H9 (cell line): ENCODE measurements around the gene HEG1. TPM values are rescaled to one million over a fixed set of nuclear protein-coding genes. Genes with fewer than 3 reads are reported as not detected.

Source experiments
- DNase-seq: peaks from one replicate; pipeline ENCODE4 v3.0.0-alpha.2; 2017
- H2AFZ ChIP-seq: one replicate; pipeline ENCODE4 v1.6.1; 2013; ENCODE audit warnings: mild to moderate bottlenecking, low read length, control low read depth, moderate library complexity
- H2AK5ac ChIP-seq: 2 replicates; pipeline ENCODE4 v1.6.1; 2013; ENCODE audit warnings: low read length, control low read depth, mixed read lengths; ENCODE audit not compliant: insufficient read length
- H2BK120ac ChIP-seq: one replicate; pipeline ENCODE4 v1.6.1; 2013; ENCODE audit warnings: low read depth, mild to moderate bottlenecking, low read length, control low read depth, inconsistent platforms; ENCODE audit not compliant: poor library complexity, severe bottlenecking
- H2BK12ac ChIP-seq: 2 replicates; pipeline ENCODE4 v1.6.1; 2013; ENCODE audit warnings: low read length, control low read depth, mixed read lengths, low read depth; ENCODE audit not compliant: insufficient read length
- H2BK15ac ChIP-seq: 2 replicates; pipeline ENCODE4 v1.6.1; 2013; ENCODE audit warnings: low read depth, low read length, control low read depth
- H2BK20ac ChIP-seq: one replicate; pipeline ENCODE4 v1.6.1; 2013; ENCODE audit warnings: low read depth, mild to moderate bottlenecking, low read length, control low read depth, inconsistent platforms; ENCODE audit not compliant: poor library complexity, severe bottlenecking
- H2BK5ac ChIP-seq: 2 replicates; pipeline ENCODE4 v1.6.1; 2013; ENCODE audit warnings: low read length, control low read depth, mixed read lengths; ENCODE audit not compliant: insufficient read length
- H3K14ac ChIP-seq: 2 replicates; pipeline ENCODE4 v1.6.1; 2013; ENCODE audit warnings: low read length, control low read depth; ENCODE audit not compliant: insufficient read depth
- H3K18ac ChIP-seq: 2 replicates; pipeline ENCODE4 v1.6.1; 2013; ENCODE audit warnings: low read depth, mild to moderate bottlenecking, mixed read lengths, low read length, control low read depth; ENCODE audit not compliant: insufficient read length
- H3K23ac ChIP-seq: 2 replicates; pipeline ENCODE4 v1.6.1; 2013; ENCODE audit warnings: low read length, control low read depth, mixed read lengths, low read depth; ENCODE audit not compliant: insufficient read length
- H3K23me2 ChIP-seq: 2 replicates; pipeline ENCODE4 v1.6.1; 2013; ENCODE audit warnings: low read depth, mild to moderate bottlenecking, mixed read lengths, low read length, control low read depth; ENCODE audit not compliant: insufficient read length, poor library complexity, severe bottlenecking
- H3K27ac ChIP-seq: 2 replicates; pipeline ENCODE4 v1.5.1; 2013; ENCODE audit warnings: low read length, control low read depth, mixed read lengths, low read depth; ENCODE audit not compliant: insufficient read length
- H3K27me3 ChIP-seq: 2 replicates; pipeline ENCODE4 v1.6.1; 2013; ENCODE audit warnings: low read length, control low read depth, inconsistent platforms; ENCODE audit not compliant: insufficient read depth
- H3K4ac ChIP-seq: 2 replicates; pipeline ENCODE4 v1.6.1; 2013; ENCODE audit warnings: low read depth, mild to moderate bottlenecking, control low read depth, inconsistent platforms, low read length, moderate library complexity
- H3K4me1 ChIP-seq: 2 replicates; pipeline ENCODE4 v1.6.1; 2013; ENCODE audit warnings: low read length, control low read depth, inconsistent platforms; ENCODE audit not compliant: insufficient read depth
- H3K4me2 ChIP-seq: 2 replicates; pipeline ENCODE4 v1.6.1; 2013; ENCODE audit warnings: low read length, control low read depth, mixed read lengths; ENCODE audit not compliant: insufficient read length, insufficient read depth
- H3K56ac ChIP-seq: 2 replicates; pipeline ENCODE4 v1.6.1; 2013; ENCODE audit warnings: low read depth, mild to moderate bottlenecking, mixed read lengths, low read length, control low read depth; ENCODE audit not compliant: insufficient read length
- H3K79me1 ChIP-seq: 2 replicates; pipeline ENCODE4 v1.6.1; 2013; ENCODE audit warnings: low read depth, mild to moderate bottlenecking, moderate library complexity, low read length, control low read depth, inconsistent platforms; ENCODE audit not compliant: insufficient read depth, poor library complexity, severe bottlenecking
- H3K79me2 ChIP-seq: 2 replicates; pipeline ENCODE4 v1.6.1; 2013; ENCODE audit warnings: low read length, control low read depth, inconsistent platforms; ENCODE audit not compliant: insufficient read depth
- H3K9ac ChIP-seq: 2 replicates; pipeline ENCODE4 v1.6.1; 2013; ENCODE audit warnings: low read length, control low read depth, mixed read lengths; ENCODE audit not compliant: insufficient read length; ENCODE audit errors: extremely low read depth
- H3K9me3 ChIP-seq: one replicate; pipeline ENCODE4 v1.6.1; 2013; ENCODE audit warnings: low read depth, low read length, inconsistent platforms; ENCODE audit not compliant: control insufficient read depth
- H3T11ph ChIP-seq: one replicate; pipeline ENCODE4 v1.6.1; 2013; ENCODE audit warnings: mild to moderate bottlenecking, low read length, control low read depth, inconsistent platforms
- H4K20me1 ChIP-seq: one replicate; pipeline ENCODE4 v1.6.1; 2013; ENCODE audit not compliant: control insufficient read depth, insufficient read length, insufficient read depth
- H4K5ac ChIP-seq: 2 replicates; pipeline ENCODE4 v1.6.1; 2013; ENCODE audit warnings: low read depth, mild to moderate bottlenecking, mixed read lengths, low read length, control low read depth; ENCODE audit not compliant: insufficient read length
- H4K8ac ChIP-seq: replicated peaks from 2 replicates; pipeline ENCODE4 v1.6.1; 2013; ENCODE audit warnings: low read length, control low read depth, mixed read lengths, low read depth; ENCODE audit not compliant: insufficient read length
- H4K91ac ChIP-seq: 2 replicates; pipeline ENCODE4 v1.6.1; 2013; ENCODE audit warnings: low read depth, mild to moderate bottlenecking, moderate library complexity, mixed read lengths, low read length, control low read depth; ENCODE audit not compliant: insufficient read length
- H3K27ac Mint-ChIP-seq, 3 experiments: 2 replicates in 2 of 3; 3 replicates in 1 of 3; pipeline ENCODE4 v1.8.0; 2020 to 2021; ENCODE audit warnings: mixed read lengths in 3 of 3, mild to moderate bottlenecking in 1 of 3, moderate library complexity in 1 of 3
- H3K27me3 Mint-ChIP-seq: 2 replicates; pipeline ENCODE4 v1.8.0; 2021; ENCODE audit warnings: low read depth, mild to moderate bottlenecking, moderate library complexity, mixed read lengths
- H3K36me3 Mint-ChIP-seq, 3 experiments: 2 replicates in 2 of 3; 3 replicates in 1 of 3; pipeline ENCODE4 v1.8.0; 2020 to 2021; ENCODE audit warnings: low read depth in 3 of 3, mixed read lengths in 3 of 3; ENCODE audit not compliant: insufficient read depth in 1 of 3
- H3K4me1 Mint-ChIP-seq, 2 experiments: 2 replicates each; pipeline ENCODE4 v1.8.0; 2020; ENCODE audit warnings: mixed read lengths in 2 of 2
- H3K4me3 Mint-ChIP-seq, 2 experiments: 2 replicates in 1 of 2; 3 replicates in 1 of 2; pipeline ENCODE4 v1.8.0; 2020 to 2021; ENCODE audit warnings: mild to moderate bottlenecking in 2 of 2, mixed read lengths in 2 of 2, moderate library complexity in 1 of 2
- H3K9me3 Mint-ChIP-seq, 2 experiments: 2 replicates in 1 of 2; 3 replicates in 1 of 2; pipeline ENCODE4 v1.8.0; 2020; ENCODE audit warnings: mild to moderate bottlenecking in 2 of 2, mixed read lengths in 2 of 2, moderate library complexity in 1 of 2
- CTCF ChIP-seq: fragments of 200-600 bp; sonication (generic); conservative IDR thresholded peaks from 3 replicates; pipeline ENCODE4 v1.8.0; 2021; ENCODE audit warnings: antibody characterized with exemption, mild to moderate bottlenecking
- WGBS: extraction: QIAGEN DNeasy Blood & Tissue Kit; methylation state at CpG from one replicate; pipeline ENCODE4 v1.1.7; 2013; ENCODE audit warnings: missing lambda C conversion rate, low lambda C conversion rate, mixed read lengths; ENCODE audit not compliant: insufficient read length; ENCODE audit errors: extremely low coverage; 5-methylcytosine and 5-hydroxymethylcytosine counted together
- total RNA-seq: library from RNA; stranded (reverse); gene quantifications from 2 replicates; pipeline ENCODE4 v1.2.1, GENCODE V29; 2021

The HEG1 gene
- total RNA-seq, 1 experiment from 2014 or later, result 10.3 TPM

DNA sequence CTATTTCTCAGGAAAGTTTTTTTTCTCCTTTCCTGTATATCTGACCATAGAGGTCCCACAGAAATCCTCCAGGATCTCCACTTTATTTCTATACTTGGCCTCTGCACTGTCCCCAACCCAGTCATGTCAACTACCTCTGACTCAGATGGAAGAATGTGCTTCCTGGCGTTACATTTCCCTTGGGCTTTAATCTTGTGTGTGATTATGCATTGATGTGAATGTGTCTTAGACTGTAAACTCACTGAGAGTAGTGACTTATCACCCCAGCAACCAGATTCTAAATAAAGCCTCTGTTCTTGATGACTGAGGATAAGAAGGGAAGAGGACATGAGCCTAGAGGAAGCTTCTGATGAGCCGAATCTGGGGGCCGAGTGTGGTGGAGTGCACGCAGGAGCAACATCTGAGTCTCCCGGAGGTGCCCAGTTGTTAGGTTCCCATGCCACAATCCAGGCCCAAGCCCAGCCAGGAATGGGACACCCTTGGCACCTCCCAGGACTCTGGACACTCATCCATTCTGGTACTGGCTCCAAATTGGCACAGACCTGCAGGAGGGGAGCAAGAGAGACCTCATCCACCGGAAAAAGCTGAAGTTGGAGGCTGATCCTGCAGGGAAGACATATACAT lies 32.1 kb upstream of the HEG1 start:
- H3K27ac ChIP-seq, result no peak overlapping the region
- H4K8ac ChIP-seq, result no peak overlapping the region
- no peak overlapping the region for H3K56ac ChIP-seq
- H3K4me3 Mint-ChIP-seq, result no peak overlapping the region
- H3K27me3 ChIP-seq, result no peaks in the 10 kb centered on the region
- H3K9me3 ChIP-seq, result no peaks in the 10 kb centered on the region
- TF ChIP-seq CTCF, result no peak
- H3K36me3 Mint-ChIP-seq, result peaks cover 2 to 9% (median 5%) of the 10 kb centered on the region in 3 experiments; a peak in 5 of 7 replicates
- peak overlapping the region in 1 of 3 experiments; percentile 42; a peak in 1 of 7 replicates for H3K27ac Mint-ChIP-seq
- H4K20me1 ChIP-seq, result no peaks in the 10 kb centered on the region
- DNase-seq, result no peak
- H3K4me2 ChIP-seq, result no peak overlapping the region
- H2BK15ac ChIP-seq, result no peak overlapping the region
- H3K9ac ChIP-seq, result no peak overlapping the region
- no peak overlapping the region for H2BK20ac ChIP-seq
- no peaks in the 10 kb centered on the region for H3K27me3 Mint-ChIP-seq
- no peaks in the 10 kb centered on the region for H3K9me3 Mint-ChIP-seq
- H3K23ac ChIP-seq, result no peak overlapping the region
- no peak overlapping the region for H2BK120ac ChIP-seq
- H3K14ac ChIP-seq, result no peak overlapping the region
- WGBS, result no CpG with 5 or more reads among the region's 6 CpGs
- no peak overlapping the region for H2BK12ac ChIP-seq
- no peak overlapping the region for H3K4ac ChIP-seq
- H3K4me1 Mint-ChIP-seq, result no peaks in the 10 kb centered on the region
- no peaks in the 10 kb centered on the region for H3K79me1 ChIP-seq
- H4K91ac ChIP-seq, result no peak overlapping the region
- H3K23me2 ChIP-seq, result no peaks in the 10 kb centered on the region
- no peak overlapping the region for H2AFZ ChIP-seq
- H3K18ac ChIP-seq, result no peak overlapping the region
- no peaks in the 10 kb centered on the region for H3K79me2 ChIP-seq
- no peak overlapping the region for H2BK5ac ChIP-seq
- H2AK5ac ChIP-seq, result no peak overlapping the region
- H3K4me1 ChIP-seq, result no peaks in the 10 kb centered on the region
- no peak overlapping the region for H4K5ac ChIP-seq
- no peak overlapping the region for H3T11ph ChIP-seq
